PFSK-1 (cell line): Measurements from ENCODE around the gene TACR1.

Experiments used
- POLR2AphosphoS5 ChIP-seq: IDR thresholded peaks from 2 replicates; pipeline ENCODE4 v1.6.1; 2012; ENCODE audit warnings: low read depth, mild to moderate bottlenecking, control low read depth, low read length, moderate library complexity
- SIN3A ChIP-seq: IDR thresholded peaks from 2 replicates; pipeline ENCODE4 v1.6.1; 2012; ENCODE audit warnings: mild to moderate bottlenecking, low read length, moderate library complexity, borderline replicate concordance; ENCODE audit not compliant: insufficient read depth
- TF ChIP-seq, protein P1 (sequence below), 2 experiments: IDR thresholded peaks; 2 replicates each; pipeline versions ENCODE4 v1.6.1 to v1.8.0; 2011 to 2012; ENCODE audit warnings: low read depth in 2 of 2, low read length in 2 of 2, control low read depth in 1 of 2, inconsistent platforms in 1 of 2, mild to moderate bottlenecking in 1 of 2, moderate library complexity in 1 of 2; ENCODE audit not compliant: insufficient read depth in 1 of 2

DNA sequence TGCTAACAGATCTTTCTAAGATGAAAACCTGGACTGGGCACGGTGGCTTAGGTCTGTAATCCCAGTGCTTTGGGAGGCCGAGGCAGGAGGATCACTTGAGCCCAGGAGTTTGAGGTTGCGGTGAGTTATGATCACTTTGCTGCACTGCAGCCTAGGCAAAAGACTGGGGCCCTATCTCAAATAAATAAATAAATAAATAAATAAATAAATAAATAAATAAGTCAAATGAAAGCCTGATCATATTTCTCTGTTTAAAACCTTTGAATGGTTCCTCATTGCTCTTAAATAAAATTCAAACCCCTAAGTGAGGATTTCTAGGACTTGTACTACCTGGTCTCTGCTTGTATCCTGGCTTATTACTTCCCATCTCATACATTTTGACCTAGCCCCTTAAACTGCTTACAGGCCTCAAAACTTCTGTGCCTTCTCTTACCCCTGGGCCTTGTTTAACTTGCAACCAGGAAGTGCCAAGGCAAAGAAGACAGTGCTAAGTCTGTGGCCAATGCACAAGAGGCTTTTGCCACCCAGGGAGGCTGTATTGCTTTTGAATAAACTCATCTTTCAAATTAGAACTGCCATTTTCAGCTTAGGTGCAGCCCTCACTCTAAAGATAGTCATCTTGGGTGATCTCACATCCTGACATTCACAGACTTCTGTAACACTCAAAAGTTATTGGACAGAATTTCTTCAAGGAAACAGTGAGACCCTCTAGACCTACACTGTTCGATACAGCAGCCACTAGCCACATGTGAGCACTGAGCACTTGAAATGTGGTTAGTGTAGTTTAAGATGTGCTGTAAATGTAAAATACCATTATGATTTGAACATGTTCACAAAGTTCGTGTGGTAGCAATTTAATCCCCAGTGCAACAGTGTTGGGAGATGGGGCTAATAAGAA, 167.2 kb downstream of the TACR1 start:
- TF ChIP-seq SIN3A (no peak), POLR2AphosphoS5 (no peak)
- TF ChIP-seq, protein P1, sequence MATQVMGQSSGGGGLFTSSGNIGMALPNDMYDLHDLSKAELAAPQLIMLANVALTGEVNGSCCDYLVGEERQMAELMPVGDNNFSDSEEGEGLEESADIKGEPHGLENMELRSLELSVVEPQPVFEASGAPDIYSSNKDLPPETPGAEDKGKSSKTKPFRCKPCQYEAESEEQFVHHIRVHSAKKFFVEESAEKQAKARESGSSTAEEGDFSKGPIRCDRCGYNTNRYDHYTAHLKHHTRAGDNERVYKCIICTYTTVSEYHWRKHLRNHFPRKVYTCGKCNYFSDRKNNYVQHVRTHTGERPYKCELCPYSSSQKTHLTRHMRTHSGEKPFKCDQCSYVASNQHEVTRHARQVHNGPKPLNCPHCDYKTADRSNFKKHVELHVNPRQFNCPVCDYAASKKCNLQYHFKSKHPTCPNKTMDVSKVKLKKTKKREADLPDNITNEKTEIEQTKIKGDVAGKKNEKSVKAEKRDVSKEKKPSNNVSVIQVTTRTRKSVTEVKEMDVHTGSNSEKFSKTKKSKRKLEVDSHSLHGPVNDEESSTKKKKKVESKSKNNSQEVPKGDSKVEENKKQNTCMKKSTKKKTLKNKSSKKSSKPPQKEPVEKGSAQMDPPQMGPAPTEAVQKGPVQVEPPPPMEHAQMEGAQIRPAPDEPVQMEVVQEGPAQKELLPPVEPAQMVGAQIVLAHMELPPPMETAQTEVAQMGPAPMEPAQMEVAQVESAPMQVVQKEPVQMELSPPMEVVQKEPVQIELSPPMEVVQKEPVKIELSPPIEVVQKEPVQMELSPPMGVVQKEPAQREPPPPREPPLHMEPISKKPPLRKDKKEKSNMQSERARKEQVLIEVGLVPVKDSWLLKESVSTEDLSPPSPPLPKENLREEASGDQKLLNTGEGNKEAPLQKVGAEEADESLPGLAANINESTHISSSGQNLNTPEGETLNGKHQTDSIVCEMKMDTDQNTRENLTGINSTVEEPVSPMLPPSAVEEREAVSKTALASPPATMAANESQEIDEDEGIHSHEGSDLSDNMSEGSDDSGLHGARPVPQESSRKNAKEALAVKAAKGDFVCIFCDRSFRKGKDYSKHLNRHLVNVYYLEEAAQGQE (IDR thresholded peaks at IDR 0.05; ENCODE audit: insufficient read depth in 1 of 2, low read depth in 2 of 2, low read length in 2 of 2), result no peak
